Measurements from ENCODE around the gene ELFN1.

The ELFN1 gene

GRCh38 chr7:1675673-1676549 lies 5.8 kb downstream of the ELFN1 start:
- no peak for DNase-seq (ENCODE audit: low spot score)

GRCh38 chr7:1676550-1677078 lies 6.5 kb downstream of the ELFN1 start:
- DNase-seq (ENCODE audit: low spot score): no peak

DNA sequence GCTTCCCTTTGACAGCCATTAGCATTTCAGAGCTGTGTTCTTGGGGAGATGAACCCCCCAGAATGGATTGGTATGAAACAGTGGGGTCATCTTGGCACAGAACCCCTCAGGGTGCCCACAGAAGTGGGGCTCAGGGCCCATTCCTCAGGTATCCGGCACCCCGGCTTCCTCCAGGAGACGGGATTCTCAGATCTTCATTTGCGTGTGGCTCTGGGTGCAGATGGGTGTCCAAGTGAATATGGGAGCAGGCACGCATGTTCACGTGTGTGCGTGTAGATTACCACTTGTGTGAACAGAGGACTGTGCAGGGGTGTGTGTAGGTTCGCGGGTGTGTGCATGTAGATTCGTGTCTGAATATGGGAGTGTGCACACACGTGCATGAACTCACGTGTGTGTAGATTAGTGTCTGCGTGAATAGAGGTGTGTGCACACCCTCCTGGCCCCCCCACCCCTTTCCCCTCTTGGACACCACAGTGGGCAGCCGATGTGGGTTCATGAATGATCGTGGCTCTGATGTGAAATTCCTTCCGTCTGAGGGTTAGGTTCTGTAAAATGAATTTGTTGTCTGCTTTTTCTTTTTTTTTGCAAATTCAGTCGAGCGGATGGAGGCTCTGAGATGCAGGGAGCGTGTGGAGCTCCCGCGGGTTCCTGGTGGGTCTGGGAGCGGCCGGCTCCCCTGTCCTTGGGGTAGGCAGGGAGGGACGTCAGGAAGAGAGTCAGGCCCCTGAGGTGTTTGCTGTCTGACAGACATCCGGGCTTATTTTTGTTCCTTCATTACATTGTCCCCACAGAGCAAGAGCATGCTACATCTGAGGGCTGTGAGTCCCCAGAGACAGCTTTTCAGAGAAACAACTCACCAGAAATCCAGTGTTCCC lies 7.4 kb downstream of the ELFN1 start:
- DNase-seq (ENCODE audit: low spot score): peak; percentile 2

- DNase-seq (ENCODE audit: low spot score): no peak
These were observed 8.0 kb downstream of the ELFN1 start for GRCh38 chr7:1678081-1678543.

DNA sequence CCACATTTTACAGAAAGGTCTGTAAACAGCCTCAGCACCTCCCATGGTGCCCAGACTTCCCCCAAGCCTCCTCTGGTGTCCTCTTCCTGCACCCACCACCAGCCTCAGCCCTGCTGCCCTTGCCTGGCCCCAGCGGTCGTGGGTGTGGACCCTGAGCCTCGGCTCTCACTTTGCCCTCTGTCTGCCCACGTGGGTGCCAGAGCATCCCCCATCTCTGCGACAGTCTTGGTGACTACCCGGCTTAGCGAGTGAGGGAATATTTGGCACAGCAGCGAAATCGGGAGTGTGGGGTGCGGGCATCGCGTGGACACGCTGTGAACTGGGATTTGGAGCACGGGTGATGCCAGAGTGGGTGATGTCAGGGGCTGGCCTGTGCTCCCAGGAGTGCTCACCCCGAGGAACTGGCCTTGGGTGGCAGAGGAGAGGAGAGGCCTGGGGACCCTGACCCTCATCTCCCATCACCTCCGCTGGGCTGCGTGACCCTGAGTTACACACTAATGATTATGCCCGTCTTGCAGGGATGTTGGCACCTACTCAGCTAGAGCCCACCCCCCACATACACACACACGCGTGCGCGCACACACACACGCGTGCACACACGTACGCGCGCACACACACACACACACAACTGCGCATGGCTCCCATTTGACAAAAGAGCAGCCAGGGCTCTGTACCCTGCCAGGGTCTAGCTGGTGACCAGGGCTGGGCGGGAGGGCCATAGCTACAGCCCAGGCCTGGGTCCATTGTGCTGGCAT lies 8.7 kb downstream of the ELFN1 start:
- peak; percentile 6 for DNase-seq (ENCODE audit: low spot score)

- peak; percentile 2 for DNase-seq (ENCODE audit: low spot score)
These were observed 9.4 kb downstream of the ELFN1 start for GRCh38 chr7:1679326-1679965.

DNA sequence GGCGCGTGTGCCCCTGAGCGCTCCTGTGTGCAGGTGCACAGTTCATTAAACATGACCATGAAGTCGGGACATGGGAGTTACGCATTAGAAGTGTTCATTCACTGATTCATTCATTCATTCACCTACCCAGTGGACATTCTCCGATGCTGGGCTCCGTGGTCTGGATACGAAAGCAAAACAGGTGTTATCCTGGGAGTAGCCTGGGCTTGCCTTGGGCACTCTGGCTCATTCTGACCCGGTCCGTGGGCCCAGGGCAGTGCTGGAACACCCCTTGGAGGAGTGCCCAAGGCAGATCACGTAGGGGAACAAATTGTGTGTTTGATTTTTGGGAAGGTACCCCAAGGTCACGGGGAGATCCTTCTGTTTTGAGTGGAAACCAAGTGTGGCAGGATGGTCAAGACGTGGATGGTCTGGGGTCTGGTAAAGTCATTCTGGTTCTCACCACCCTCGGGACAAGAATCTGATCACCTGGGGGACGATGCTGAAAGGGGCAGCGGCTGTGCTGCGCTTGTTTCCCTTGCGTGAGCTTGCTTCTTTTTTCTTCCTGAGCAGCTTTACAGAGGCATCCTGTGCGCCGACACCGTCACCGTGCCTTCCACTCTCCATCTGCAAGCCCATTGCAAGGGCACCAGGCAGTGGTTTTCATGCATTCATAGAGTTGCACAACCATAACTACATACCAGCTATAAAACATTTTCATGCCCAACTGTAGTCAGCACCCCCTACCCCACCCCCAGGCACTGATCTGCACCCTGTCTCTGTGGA lies 10.1 kb downstream of the ELFN1 start:
- no peak for DNase-seq (ENCODE audit: low spot score)

DNA sequence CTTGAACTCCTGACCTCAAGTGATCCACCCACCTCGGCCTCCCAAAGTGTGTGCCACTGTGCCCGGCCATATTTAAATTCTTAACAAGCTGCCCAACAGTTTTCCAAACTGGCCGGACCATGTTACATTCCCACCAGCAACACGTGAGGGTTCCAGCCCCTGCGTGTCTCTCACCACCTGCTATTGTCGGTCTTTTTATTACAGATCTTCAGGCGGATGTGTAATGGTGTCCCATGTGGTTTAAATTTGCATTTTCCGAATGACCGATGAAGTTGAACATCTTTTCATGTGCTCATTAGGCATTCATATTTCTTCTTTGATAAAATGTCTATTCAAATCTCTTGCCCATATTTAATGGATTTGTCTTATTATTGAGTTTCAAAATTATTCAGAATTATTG lies 11.5 kb downstream of the ELFN1 start:
- DNase-seq (ENCODE audit: low spot score): no peak

GRCh38 chr7:1685000-1685624 lies 15.0 kb downstream of the ELFN1 start:
- DNase-seq (ENCODE audit: low spot score): no peak

- no peak for DNase-seq (ENCODE audit: low spot score)
These were observed 18.5 kb downstream of the ELFN1 start for GRCh38 chr7:1688542-1688941.

DNA sequence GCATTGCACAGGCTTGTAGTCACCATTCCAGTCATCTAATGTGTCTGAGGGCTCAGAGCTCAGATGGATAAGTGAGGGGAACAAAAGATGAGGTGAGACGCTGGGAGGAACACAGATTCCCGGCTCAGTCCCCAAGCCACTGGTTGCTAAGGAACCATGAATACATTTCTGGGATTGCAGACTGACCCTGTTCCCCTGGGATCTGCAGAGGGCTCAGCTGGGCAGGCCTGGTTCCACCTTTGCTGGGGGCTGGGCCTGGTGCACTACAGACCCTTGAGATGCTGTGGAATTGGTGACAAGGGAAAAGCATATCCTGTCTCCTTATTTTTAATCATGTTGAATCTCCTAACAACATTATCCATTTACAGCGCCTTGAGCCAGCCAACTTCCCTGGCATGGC lies 19.2 kb downstream of the ELFN1 start:
- DNase-seq (ENCODE audit: low spot score): no peak

- DNase-seq (ENCODE audit: low spot score): no peak
These were observed 20.4 kb downstream of the ELFN1 start for GRCh38 chr7:1690359-1690958.

GRCh38 chr7:1691096-1691495 lies 21.0 kb downstream of the ELFN1 start:
- no peak for DNase-seq (ENCODE audit: low spot score)

DNA sequence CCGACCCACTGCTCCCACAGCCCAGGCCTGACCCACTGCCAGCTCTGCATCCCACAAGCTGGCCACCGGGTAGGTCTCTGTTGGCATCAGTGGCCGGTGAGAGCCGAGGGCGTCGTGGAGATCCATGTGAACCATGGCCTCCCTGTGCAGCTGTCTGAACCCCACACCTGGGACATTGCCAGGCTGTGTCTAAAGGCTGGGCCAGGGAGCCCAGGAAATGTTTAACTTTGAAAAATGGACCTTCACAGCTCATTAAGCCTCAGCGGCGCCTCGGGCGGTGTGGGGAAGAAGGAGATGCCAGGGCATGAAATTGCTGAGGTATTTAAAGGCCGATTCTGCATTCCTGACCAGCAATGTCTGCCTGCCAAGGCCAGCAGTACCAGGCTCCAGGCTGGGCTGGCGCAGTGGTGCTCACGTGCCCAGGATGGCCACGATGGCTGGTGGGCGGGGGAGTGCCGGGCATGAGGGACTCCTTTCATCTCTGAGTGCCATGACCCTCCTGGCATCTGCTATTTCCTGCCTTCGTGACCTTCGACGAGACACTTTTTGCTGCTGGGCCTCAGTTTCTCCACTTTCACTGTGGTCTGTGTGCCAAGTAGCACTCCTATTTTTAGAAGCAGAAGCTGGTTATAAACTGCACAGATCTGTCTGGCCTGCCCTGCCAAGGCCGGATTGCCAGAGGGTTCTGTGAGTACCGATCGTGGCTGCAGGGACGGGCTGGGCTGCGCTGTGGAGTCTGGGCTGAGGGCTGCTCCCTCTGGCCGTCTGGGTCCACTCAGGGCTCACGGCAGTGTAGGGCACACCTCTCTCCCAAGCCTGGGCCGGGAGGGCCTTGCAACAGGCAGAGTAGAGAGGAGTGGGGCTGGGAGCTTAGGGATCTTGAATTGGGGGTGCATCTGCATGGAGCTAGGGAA lies 21.8 kb downstream of the ELFN1 start:
- no peak for DNase-seq (ENCODE audit: low spot score)

DNA sequence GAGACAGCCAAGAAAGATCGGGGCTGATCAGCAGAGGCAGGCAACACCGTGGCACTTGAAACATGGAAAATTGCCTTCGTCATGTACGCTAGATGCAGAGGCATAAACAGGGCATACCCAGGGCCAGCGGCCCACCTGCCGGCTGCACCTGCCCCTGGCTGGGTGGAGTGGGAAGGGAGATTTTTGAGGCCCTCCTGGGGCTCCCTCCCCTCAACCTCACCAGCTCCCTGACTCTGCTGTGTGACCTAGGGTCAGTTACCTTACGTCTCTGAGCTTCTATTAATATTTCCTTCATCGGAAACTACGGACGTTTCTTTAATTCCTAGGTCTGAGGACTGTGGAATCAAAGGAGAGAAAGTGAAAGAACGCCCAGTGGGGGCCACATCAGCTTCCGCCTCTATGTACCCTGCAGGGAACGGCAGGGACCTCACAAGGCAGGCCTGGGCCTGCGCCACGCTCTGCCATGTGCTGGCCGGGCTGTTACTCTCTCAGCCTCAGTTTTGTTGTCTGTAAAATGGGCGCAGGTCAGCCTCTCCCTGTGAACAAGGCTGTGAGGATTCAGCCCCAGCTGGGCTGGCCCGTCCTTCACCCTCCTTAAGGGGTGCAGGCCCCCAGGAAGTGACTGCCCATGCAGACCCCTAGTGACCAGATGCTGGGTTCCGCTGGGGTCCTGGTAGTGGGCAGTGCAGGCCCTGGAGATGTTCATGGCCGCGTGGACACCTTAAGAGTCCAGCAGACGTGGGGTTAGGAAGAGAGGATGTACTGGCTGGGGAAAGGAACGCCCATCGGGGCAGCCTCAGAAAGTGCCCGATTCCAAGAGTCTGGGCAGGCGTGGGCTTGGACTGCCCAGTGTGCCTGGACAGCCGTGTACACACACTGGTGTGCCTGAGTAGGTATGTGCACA lies 22.7 kb downstream of the ELFN1 start:
- DNase-seq (ENCODE audit: low spot score): no peak

- no peak for DNase-seq (ENCODE audit: low spot score)
These were observed 23.4 kb downstream of the ELFN1 start for GRCh38 chr7:1693419-1693990.

- no peak for DNase-seq (ENCODE audit: low spot score)
These were observed 24.0 kb downstream of the ELFN1 start for GRCh38 chr7:1693991-1694524.
